Left ventricle myocardium inferior (tissue), 1 donor: ENCODE measurements around the gene UIMC1. TPM values are rescaled to one million over a fixed set of nuclear protein-coding genes. Genes with fewer than 3 reads are reported as not detected.

Experiments used
- DNase-seq: peaks from one replicate; pipeline ENCODE4 v3.0.0-alpha.2; 2020
- H3K27ac ChIP-seq: fragments of 200-600 bp; replicated peaks from 2 replicates; pipeline ENCODE4 v1.8.0; 2021
- H3K27me3 ChIP-seq: fragments of 200-600 bp; 2 replicates; pipeline ENCODE4 v1.8.0; 2021; ENCODE audit warnings: low read depth
- H3K36me3 ChIP-seq: fragments of 200-600 bp; 2 replicates; pipeline ENCODE4 v1.8.0; 2021
- H3K4me1 ChIP-seq: fragments of 200-600 bp; 2 replicates; pipeline ENCODE4 v1.8.0; 2021
- H3K4me3 ChIP-seq: fragments of 200-600 bp; 2 replicates; pipeline ENCODE4 v1.8.0; 2021; ENCODE audit warnings: mild to moderate bottlenecking, moderate library complexity
- H3K9me3 ChIP-seq: fragments of 200-600 bp; replicated peaks from 2 replicates; pipeline ENCODE4 v1.8.0; 2021
- intact Hi-C: fragments of 100-400 bp; cut with micrococcal nuclease; formaldehyde crosslinking; loops from one replicate; pipeline ENCODE4 v1.11.0; 2022
- total RNA-seq: library from RNA; stranded (reverse); fragmentation: NEBNext Ultra II Directional; extraction: Animal tissue kit (Norgen Biotek cat#: 25700); gene quantifications from one replicate; pipeline ENCODE4 v1.2.1, GENCODE V29; 2021
- TF ChIP-seq, protein P1 (sequence below): fragments of 200-600 bp; IDR thresholded peaks from 2 replicates; pipeline ENCODE4 v1.8.0; 2021; ENCODE audit warnings: antibody characterized with exemption, mild to moderate bottlenecking, borderline replicate concordance
- donor health status: DM: no; HTN: yes; CAD: no; lungs with severe emphysema.

Gene UIMC1
- total RNA-seq, 1 donor from 2014 or later = 30.7 TPM

DNA sequence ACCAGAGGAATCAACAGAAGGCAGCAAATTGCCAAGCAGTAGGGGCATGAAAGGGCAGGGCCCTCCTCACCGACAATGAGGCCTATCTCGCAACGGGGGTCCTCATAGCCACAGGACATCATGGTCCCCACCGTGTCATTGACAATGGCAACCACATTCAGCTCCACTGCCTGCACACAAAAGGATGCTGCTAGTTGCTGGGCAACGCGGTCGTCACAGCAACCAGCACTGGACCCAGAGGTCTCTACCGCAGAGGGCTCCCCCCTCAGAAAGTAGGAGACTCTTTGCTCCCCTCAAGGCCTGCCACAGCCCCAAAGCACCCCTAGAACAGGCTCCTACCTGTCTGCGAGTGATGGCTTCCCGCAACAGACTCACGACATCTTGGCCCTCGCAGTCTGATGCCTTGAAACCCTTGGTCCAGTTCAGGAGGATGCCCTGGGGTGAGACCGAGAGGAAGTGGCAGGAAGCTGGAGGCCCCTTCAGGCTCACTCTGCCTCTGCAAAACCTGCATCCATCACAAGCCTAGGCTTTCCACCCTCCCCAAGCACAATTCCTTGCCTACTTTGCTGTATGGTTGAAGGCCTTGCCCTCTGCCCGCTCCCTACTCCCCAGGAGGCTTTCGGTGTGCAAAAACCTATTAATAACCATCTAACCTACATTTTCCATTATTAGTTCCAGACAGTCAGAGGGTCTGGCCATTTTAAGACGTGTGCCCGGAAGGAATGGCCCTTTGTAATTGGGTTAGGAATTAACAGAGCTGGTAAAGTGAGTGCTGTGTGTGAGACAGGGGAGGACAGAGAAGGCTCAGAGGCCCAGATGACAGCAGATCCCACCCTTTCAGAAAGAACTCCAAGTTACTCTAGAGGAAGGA lies 122.6 kb downstream of the UIMC1 start:
- intact Hi-C loops = no loop called here
- Histone ChIP-seq H3K36me3 (no peaks in the 10 kb centered on the region), H3K4me3 (no peak overlapping the region), H3K27ac (no peak overlapping the region), H3K4me1 (no peaks in the 10 kb centered on the region), H3K9me3 (no peaks in the 10 kb centered on the region), H3K27me3 (peaks cover 7% of the 10 kb centered on the region)
- no peak for DNase-seq
- TF ChIP-seq, protein P1, sequence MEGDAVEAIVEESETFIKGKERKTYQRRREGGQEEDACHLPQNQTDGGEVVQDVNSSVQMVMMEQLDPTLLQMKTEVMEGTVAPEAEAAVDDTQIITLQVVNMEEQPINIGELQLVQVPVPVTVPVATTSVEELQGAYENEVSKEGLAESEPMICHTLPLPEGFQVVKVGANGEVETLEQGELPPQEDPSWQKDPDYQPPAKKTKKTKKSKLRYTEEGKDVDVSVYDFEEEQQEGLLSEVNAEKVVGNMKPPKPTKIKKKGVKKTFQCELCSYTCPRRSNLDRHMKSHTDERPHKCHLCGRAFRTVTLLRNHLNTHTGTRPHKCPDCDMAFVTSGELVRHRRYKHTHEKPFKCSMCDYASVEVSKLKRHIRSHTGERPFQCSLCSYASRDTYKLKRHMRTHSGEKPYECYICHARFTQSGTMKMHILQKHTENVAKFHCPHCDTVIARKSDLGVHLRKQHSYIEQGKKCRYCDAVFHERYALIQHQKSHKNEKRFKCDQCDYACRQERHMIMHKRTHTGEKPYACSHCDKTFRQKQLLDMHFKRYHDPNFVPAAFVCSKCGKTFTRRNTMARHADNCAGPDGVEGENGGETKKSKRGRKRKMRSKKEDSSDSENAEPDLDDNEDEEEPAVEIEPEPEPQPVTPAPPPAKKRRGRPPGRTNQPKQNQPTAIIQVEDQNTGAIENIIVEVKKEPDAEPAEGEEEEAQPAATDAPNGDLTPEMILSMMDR = no peak

DNA sequence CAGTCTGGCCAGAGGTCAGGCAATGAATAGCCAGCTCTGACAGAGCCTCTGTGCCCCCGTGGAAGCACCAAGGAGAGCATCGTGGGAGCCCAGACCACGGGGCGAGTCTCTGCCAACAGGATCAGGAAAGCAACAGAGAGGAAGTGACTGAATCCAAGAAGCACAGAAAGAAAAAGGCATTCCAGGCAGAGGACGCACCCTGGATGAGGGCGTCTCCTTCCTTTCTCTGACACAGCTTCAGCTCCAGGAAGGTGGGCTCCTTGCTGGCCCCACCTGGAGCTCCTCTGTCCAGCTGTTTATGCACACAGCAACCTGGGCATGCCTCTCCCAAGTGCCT lies 124.0 kb downstream of the UIMC1 start:
- no peak overlapping the region for H3K27ac ChIP-seq
- no peak overlapping the region for H3K4me3 ChIP-seq
- H3K9me3 ChIP-seq = no peaks in the 10 kb centered on the region
- intact Hi-C loops = no loop called here
- H3K4me1 ChIP-seq = no peaks in the 10 kb centered on the region
- TF ChIP-seq, protein P1 = no peak
- no peak for DNase-seq
- no peaks in the 10 kb centered on the region for H3K36me3 ChIP-seq
- peaks cover 21% of the 10 kb centered on the region for H3K27me3 ChIP-seq

DNA sequence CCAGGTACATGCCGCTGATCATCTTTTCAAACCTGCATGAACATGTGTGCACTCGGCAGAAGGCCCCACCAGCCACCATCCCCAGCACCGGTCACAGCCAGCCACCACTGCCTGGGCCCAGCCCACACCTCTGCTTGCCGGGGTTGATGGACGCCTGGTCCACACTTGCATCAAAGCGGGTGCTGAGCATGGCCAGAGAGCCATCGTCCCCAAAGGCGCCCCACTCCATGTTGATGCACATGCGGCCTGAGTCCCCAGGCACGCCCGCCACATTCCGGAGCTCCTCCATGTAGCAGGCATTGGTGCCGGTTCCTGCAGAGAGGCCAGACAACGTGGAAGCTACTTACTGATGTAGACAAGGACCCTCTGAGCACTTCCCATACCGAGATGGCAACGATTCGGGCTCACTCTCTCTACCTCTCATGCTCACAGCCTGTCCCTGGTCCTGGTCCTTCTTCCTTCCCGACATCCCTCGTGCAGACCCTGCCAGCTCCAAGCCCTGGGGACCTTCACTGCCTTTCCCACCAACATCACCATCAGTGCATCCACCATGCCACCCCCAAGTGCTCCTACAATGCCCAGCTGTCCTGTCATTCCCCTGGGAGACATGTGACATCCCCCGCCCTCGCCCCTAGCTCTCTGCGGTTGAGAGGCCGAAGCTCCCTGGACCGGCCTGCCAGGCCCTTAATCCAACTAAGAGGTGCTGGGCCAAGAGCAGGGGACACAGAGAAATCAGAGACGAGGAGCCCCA lies 124.6 kb downstream of the UIMC1 start:
- Histone ChIP-seq H3K4me1 (no peaks in the 10 kb centered on the region), H3K4me3 (no peak overlapping the region), H3K27ac (no peak overlapping the region), H3K9me3 (no peaks in the 10 kb centered on the region), H3K36me3 (no peaks in the 10 kb centered on the region), H3K27me3 (peaks cover 27% of the 10 kb centered on the region)
- TF ChIP-seq, protein P1 = no peak
- intact Hi-C loops = no loop called here
- no peak for DNase-seq

DNA sequence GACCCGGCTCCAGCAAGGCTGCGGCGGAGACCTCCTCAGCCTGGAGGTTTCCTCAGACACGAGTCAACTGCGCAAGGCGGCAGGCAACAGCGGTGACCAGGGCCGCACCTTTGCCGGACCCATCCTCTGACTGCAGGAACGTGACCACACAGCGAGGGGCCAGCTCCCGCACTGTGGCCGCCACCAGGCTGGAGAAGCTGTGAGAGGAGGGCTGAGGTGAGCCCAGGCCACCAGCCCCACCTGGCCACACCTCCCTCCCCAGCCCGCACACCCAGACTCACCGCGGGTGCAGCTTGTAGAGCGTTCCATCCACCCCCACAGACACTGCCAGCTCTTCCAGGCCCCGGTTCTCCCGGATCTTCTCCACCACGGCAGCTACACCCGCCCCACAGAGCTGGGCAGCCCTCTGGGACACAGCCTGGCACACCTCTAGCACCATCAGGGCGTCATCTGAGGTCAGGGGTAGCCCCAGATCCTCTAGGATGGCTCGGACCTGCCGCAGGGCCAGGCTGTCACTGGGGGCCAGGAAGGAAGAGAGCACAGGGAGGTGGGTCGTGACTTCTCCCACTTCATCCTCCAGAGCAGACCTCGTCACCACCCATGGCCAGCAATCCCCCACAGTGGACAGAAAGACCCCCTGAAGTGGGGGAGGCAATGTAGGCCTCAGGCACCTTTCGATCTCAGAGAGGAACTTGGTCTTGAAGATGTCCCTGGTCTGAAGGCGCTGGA lies 125.4 kb downstream of the UIMC1 start:
- Histone ChIP-seq H3K36me3 (no peaks in the 10 kb centered on the region), H3K4me1 (no peaks in the 10 kb centered on the region), H3K9me3 (no peaks in the 10 kb centered on the region), H3K27me3 (peaks cover 35% of the 10 kb centered on the region), H3K4me3 (no peak overlapping the region), H3K27ac (no peak overlapping the region)
- DNase-seq = no peak
- intact Hi-C loops = no loop called here
- TF ChIP-seq, protein P1 = no peak

DNA sequence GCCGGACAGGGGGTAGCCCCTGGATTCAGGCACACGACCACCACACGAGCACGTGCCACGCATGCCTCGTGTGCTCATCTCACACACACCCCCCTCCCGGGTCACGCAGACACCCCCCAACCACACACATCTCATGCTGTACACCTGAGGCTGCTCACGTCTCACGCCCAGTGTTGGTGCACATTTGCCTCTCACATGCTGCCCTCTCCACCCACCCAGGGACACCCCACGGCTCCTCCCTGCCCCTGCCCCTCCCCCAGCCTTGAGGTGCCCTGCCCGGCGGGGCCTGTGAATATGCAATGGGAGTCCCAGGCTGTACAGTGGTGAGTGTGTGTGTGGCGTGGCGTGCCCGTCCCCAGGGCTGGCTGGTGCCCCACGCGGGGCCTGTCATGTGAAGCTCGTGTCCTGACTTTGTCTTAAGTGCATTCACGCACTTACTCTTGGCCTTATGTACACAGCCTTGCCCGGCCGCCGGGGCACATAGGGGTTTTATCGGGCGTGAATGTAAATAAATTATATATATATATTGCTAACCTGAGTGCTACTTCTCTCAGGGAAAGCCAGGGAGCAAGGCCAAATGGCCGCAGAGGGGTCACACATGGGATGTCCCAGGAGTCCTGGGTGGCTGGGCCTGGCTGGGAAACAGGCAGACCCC lies 126.1 kb downstream of the UIMC1 start:
- intact Hi-C loops = no loop called here
- Histone ChIP-seq H3K9me3 (no peaks in the 10 kb centered on the region), H3K36me3 (no peaks in the 10 kb centered on the region), H3K27me3 (peaks cover 41% of the 10 kb centered on the region), H3K27ac (no peak overlapping the region), H3K4me3 (no peak overlapping the region), H3K4me1 (no peaks in the 10 kb centered on the region)
- TF ChIP-seq, protein P1 = no peak
- no peak for DNase-seq
